ENCODE results near the gene IER2.
"Not testable (repeated sequence)": the region's sequence is repeated elsewhere in the genome, so short reads cannot be mapped to it uniquely, and the experiment has no call there.

Gene IER2

GRCh38 chr19:13138171-13138915 lies 11.9 kb upstream of the IER2 start:
- DNase-seq (ENCODE audit: low read depth in 2 of 3, low spot score in 2 of 3): no peak

- no peak for DNase-seq (ENCODE audit: low read depth in 2 of 3, low spot score in 2 of 3)
Measured at GRCh38 chr19:13138916-13139198, 11.4 kb upstream of the IER2 start.

GRCh38 chr19:13139633-13140311 lies 10.4 kb upstream of the IER2 start:
- DNase-seq (ENCODE audit: low read depth in 2 of 3, low spot score in 2 of 3): no peak

DNA sequence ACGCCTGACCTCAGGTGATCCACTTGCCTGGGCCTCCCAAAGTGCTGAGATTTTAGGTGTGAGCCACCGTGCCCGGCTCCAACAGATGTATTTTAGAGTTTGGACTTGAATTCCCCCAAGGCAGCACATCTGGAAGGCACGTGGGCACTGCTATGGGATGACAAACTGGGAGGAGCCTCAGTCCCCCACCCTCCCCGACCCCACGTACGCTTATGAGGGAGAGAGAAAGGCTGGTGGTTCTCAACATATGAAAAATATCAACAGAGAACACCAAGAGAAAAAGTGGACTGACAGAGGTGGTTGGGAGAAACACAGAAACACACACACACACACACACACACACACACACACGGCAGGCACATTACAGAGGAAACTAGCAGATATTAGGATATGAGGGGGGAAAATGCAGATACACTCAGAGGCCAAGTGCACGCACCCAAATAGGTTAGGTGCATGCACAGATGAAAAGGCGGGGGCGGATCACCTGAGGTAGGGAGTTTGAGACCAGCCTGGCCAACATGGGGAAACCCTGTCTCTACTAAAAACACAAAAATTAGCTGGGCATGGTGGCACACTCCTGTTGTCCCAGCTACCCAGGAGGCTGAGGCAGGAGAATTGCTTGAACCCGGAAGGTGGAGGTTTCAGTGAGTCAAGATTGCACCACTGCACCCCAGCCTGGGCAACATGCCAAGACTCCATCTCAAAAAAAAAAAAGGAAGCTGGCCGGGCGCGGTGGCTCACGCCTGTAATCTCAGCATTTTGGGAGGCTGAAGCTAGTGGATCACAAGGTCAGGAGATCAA lies 3.2 kb upstream of the IER2 start:
- DNase-seq (ENCODE audit: low read depth in 2 of 3, low spot score in 2 of 3): no peak

DNA sequence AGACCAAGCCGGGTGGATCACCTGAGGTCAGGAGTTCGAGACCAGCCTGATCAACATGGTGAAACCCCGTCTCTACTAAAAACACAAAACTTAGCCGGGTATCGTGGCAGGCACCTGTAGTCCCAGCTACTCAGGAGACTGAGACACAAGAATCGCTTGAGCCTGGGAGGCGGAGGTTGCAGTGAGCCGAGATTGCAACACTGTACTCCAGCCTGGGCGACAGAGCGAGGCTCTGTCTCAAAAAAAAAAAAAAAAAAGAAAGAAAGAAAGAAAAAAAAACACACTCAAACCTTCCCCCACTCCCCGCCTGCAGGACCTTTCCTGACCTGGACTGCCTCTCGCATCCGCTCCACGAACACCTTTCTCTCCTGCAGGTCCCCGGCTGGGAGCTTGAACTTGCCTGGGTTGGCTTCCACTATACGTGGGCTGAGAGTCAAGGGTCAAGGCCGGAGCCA lies 1.0 kb upstream of the IER2 start:
- DNase-seq (ENCODE audit: low read depth in 2 of 3, low spot score in 2 of 3): not testable (repeated sequence)

DNA sequence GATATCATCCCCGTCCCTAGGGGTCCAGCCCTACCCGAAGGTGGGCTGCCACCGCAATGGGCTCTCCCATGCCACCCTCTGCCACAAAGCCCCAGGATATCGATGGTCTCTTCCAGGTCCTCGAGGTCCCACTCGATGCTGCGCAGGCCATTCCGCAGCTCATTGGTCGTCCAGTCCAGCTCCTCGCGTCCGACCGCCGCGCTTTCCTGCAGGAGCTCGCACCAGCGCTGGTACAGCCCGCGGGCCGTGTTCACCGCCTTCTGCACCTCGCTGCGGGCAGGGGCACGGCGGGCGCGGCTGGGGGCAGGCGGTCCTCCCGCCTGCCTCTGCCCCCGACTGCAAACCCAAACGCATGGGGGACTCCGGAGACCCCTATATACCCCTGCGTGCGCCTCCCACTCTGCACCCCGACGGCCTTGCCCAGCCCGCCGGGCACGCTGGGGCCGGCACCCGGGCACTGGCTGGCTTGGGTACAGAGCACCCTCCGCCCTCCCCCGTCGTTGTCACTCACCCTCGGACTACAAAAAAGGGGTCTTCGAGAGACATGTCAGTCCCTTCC lies 504 bp upstream of the IER2 start:
- DNase-seq (ENCODE audit: low read depth in 2 of 3, low spot score in 2 of 3): peak in 1 of 3 experiments; percentile 20

DNA sequence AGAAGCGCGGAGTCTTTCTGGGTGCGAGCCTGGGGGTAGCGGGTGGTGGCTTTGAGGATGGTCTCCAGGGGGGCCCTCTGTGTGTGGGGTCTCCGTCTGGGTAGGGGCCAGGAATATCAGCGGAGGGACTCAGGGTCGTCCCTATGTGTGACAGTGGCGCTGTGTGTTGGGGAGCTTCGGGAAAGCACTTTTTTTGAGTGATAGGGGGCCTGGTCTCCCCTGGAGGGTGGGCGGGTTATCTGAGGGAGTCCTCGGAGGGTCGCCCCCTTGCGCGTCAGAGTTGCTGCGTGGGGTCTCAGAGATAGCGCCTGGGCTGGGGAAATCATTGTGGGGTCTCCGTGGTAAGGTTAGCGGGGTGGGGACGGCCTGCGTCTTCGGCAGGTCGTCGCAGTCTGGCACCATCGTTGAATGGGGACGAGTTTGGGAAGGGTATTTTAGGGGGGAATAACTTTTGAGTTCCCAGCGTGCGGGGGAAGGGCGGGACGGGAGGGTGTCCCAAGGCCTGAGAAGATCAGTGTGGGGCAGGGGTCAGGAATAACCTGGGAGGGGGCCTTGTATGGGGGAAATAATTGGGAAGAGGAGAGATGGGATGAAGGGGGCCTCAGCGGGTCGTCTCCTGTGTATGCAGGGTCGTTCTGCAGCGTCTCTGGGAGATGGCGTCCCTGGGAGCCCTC lies 857 bp downstream of the IER2 start:
- DNase-seq (ENCODE audit: low read depth in 2 of 3, low spot score in 2 of 3): peak in 1 of 3 experiments; percentile 17

DNA sequence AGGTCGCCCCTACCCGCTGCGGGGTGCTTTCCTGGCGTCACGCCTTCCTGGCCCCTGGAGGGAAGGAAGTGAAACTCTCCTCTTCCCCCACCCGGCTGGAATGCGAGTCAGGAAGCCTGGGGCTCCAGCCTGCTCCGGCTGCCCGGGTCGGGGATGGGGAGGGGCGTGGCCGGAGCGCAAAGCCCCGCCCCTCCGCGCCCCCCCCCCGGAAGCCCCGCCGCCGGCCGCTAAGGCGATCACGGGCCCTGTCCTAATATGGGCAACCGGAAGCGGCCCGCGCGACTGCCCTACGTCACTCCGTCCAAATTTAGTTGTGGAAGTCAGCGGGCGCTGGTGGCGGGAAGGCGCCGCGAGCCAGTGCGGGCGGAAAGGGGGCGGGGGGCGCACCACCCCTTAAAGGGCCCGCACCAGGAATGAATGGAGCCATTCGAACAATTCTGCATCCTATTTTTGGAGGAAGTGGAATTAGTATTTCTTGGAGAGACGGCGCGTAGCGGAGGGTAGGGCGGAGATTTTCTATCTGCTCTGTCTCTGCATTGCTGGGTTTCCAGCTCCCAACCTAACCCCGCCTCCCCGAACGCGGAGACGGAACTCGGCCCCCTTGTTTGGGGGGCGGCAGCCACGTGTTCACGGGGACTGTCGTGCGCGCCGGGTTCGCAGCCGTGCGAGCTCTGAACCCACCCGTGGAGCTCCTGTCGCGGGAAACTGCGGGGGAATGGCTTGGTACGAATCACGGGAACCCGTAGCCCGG lies 1.6 kb downstream of the IER2 start:
- DNase-seq (ENCODE audit: low read depth in 2 of 3, low spot score in 2 of 3): peak; percentile 77 to 89 (median 88)

GRCh38 chr19:13152356-13152973 lies 2.3 kb downstream of the IER2 start:
- DNase-seq (ENCODE audit: low read depth in 2 of 3, low spot score in 2 of 3): no peak

DNA sequence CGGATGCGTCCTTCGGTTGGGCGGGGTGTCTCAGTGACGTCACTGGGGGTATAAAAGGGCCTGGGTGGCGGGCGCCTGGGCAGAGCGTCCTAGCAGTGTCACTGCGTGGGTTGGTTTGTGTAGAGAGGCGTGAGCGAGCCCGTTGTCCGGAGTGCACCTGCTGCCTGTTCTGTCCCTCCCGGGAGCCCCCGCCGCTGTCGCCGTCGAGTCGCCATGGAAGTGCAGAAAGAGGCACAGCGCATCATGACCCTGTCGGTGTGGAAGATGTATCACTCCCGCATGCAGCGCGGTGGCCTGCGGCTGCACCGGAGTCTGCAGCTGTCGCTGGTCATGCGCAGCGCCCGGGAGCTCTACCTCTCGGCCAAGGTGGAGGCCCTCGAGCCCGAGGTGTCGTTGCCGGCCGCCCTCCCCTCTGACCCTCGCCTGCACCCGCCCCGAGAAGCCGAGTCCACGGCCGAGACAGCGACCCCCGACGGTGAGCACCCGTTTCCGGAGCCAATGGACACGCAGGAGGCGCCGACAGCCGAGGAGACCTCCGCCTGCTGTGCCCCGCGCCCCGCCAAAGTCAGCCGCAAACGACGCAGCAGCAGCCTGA lies 2.9 kb downstream of the IER2 start:
- DNase-seq (ENCODE audit: low read depth in 2 of 3, low spot score in 2 of 3): peak; percentile 90 to 100 (median 100)

GRCh38 chr19:13153569-13154240 lies 3.5 kb downstream of the IER2 start:
- DNase-seq (ENCODE audit: low read depth in 2 of 3, low spot score in 2 of 3): no peak

DNA sequence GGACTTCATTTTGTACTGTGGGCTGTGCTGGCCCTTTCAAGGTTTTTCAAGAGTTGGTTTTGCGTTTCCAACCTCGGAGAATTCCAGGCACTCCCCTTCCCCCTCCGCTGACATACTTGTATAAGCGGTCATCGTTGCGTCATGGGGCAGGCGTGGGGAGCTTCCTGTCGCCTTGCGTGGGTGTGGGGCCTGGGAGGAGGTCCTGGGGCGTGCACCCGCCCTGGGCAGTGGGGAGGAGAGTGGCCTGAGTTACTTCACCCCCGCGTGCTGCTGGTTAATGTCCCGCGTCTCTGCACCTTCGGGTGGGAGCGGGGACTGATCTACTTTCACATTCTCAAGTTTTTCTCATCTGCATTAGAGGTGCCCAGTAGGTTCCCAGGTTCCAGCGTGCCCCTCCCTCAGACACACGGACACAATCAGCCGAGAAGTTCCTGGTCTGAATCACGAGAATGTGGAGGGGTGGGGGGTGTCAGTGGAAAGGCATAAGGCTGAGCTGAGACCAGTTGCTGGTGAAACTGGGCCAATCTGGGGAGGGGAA lies 4.1 kb downstream of the IER2 start:
- DNase-seq (ENCODE audit: low read depth in 2 of 3, low spot score in 2 of 3): peak in 2 of 3 experiments; percentile 44 to 49

DNA sequence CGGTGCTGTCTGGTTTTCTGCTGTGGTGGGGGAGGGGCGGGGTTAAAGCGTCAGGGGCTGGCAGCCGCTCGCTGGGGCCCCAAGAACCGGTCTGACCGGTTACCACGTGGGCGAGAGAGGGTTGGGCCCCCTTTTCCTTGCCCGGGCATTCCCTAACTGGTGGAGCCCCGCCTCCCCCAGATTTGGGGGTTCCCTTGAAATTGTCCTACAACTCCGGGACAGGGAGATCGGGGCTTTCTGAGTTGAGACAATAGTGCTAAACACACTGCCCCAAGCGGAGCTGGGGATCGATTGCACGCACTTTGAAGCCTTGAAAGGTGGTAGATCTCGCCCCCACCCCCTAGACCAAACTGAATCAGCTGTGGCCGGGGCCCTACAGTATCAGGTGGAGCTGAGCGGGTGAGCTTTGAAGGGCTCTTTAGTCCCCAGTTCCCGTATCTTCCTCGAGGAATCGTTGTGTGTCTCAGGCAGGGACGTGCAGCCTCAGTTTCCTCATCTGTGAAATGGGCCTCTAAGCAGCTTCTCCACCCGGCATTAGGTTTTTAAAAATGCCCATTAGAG lies 4.8 kb downstream of the IER2 start:
- DNase-seq (ENCODE audit: low read depth in 2 of 3, low spot score in 2 of 3): peak in 2 of 3 experiments; percentile 60 to 70

- peak in 2 of 3 experiments; percentile 16 to 77 for DNase-seq (ENCODE audit: low read depth in 2 of 3, low spot score in 2 of 3)
Measured at GRCh38 chr19:13155472-13156359, 5.5 kb downstream of the IER2 start.

DNA sequence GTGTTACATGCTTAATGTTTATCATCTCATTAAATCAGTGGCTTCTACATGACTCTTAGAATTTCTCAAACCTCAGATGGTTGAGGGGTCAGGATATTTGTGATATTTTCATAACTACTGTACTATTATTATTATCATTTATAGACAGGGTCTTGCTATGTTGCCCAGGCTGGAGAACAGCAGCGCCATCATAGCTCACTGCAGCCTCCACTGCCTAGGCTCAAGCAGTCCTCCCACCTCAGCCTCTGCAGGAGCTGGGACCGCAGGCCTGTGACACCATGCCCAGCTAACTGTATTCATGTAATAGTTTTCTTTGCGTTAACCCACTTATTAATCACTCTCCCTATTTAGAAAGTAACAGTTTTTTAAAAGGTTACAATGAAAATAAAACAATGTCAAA lies 9.5 kb downstream of the IER2 start:
- DNase-seq (ENCODE audit: low read depth in 2 of 3, low spot score in 2 of 3): no peak

DNA sequence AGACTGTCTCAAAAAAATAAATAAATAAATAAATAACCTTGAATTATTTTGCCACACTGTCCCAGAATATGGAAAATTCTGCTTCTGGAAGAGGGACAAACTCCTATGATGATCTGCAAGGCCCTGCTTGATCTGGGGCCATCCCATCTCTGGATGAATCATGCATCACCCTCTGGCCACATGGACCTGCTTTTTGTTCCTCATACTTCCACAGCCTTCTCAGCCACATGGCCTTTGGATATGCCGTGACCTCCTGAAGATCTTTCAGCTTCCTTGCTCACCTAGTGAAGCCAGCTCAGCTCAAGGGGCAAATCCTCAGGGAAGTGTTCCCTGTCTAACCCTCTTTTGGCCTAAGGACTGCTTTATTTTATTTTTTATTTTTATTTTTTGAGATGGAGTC lies 10.3 kb downstream of the IER2 start:
- no peak for DNase-seq (ENCODE audit: low read depth in 2 of 3, low spot score in 2 of 3)

Measured in activated CD8-positive, alpha-beta memory T cell treated with anti-CD3 and anti-CD28 coated beads for 48 hours (primary cell).